ENCODE measurements around the gene CKS1B. TPM values are rescaled to one million over a fixed set of nuclear protein-coding genes. Genes with fewer than 3 reads are reported as not detected.
A peak's percentile ranks its signal among the peaks of the same experiment; 100 is the strongest.

The CKS1B gene
- total and polyA plus RNA-seq, 2 donors (not counting 1 experiment from before 2014, with no cell fraction given) = 40.3 to 55.4 TPM

- H3K9me3 ChIP-seq (ENCODE audit: control insufficient read depth, insufficient read depth, low read depth, low read length) = no peaks in the 10 kb centered on the region
- no peak overlapping the region for H2AFZ ChIP-seq (ENCODE audit: low read length)
- no peaks in the 10 kb centered on the region for H3K27me3 ChIP-seq (ENCODE audit: control insufficient read depth, insufficient read depth, low read length)
- peaks cover 12% of the 10 kb centered on the region for H3K79me2 ChIP-seq (ENCODE audit: control insufficient read depth, insufficient read depth, low read length)
- no peak overlapping the region for H3K4me3 ChIP-seq (replicated peaks in 1 of 4; ENCODE audit: control extremely low read depth in 1 of 4, insufficient read depth in 1 of 4, low read depth in 3 of 4, low read length in 4 of 4)
- TF ChIP-seq CTCF (conservative IDR thresholded peaks at IDR 0.05 in 1 of 2, IDR thresholded peaks at IDR 0.05 in 1 of 2; ENCODE audit: low read depth in 1 of 2, low read length in 2 of 2) = peak in 1 of 2 donors; percentile 4
- TF ChIP-seq EZH2 (IDR thresholded peaks at IDR 0.05; ENCODE audit: low read length, missing control alignments) = no peak
- H3K9ac ChIP-seq (ENCODE audit: insufficient read depth, low read length) = no peak overlapping the region
- peaks cover 2% of the 10 kb centered on the region for H3K4me1 ChIP-seq (ENCODE audit: control insufficient read depth, extremely low read depth, insufficient read depth, low read length)
- no peak overlapping the region for H3K4me2 ChIP-seq (ENCODE audit: extremely low read depth, insufficient read depth, low read length)
- H3K27ac ChIP-seq (ENCODE audit: insufficient read depth, low read length) = no peak overlapping the region
- no peak for DNase-seq (ENCODE audit: low read depth in 2 of 2)
- H3K36me3 ChIP-seq (ENCODE audit: control insufficient read depth, insufficient read depth, low read length) = peaks cover 8% of the 10 kb centered on the region
- no peaks in the 10 kb centered on the region for H4K20me1 ChIP-seq (ENCODE audit: control insufficient read depth, extremely low read depth, insufficient read depth, low read length)
Observed at GRCh38 chr1:154988058-154988954, 13.8 kb downstream of the CKS1B start.

GRCh38 chr1:154989195-154989860 lies 14.8 kb downstream of the CKS1B start:
- Histone ChIP-seq H3K27me3 (ENCODE audit: control insufficient read depth, insufficient read depth, low read length) (no peaks in the 10 kb centered on the region), H3K79me2 (ENCODE audit: control insufficient read depth, insufficient read depth, low read length) (peaks cover 3% of the 10 kb centered on the region), H3K36me3 (ENCODE audit: control insufficient read depth, insufficient read depth, low read length) (peaks cover 8% of the 10 kb centered on the region), H3K27ac (ENCODE audit: insufficient read depth, low read length) (no peak overlapping the region), H3K4me3 (replicated peaks in 1 of 4; ENCODE audit: control extremely low read depth in 1 of 4, insufficient read depth in 1 of 4, low read depth in 3 of 4, low read length in 4 of 4) (no peak overlapping the region), H3K4me2 (ENCODE audit: extremely low read depth, insufficient read depth, low read length) (no peak overlapping the region), H3K9ac (ENCODE audit: insufficient read depth, low read length) (no peak overlapping the region), H3K9me3 (ENCODE audit: control insufficient read depth, insufficient read depth, low read depth, low read length) (no peaks in the 10 kb centered on the region), H2AFZ (ENCODE audit: low read length) (no peak overlapping the region), H3K4me1 (ENCODE audit: control insufficient read depth, extremely low read depth, insufficient read depth, low read length) (no peaks in the 10 kb centered on the region), H4K20me1 (ENCODE audit: control insufficient read depth, extremely low read depth, insufficient read depth, low read length) (no peaks in the 10 kb centered on the region)
- TF ChIP-seq CTCF (conservative IDR thresholded peaks at IDR 0.05 in 1 of 2, IDR thresholded peaks at IDR 0.05 in 1 of 2; ENCODE audit: low read depth in 1 of 2, low read length in 2 of 2) (no peak), EZH2 (IDR thresholded peaks at IDR 0.05; ENCODE audit: low read length, missing control alignments) (no peak)
- DNase-seq (ENCODE audit: low read depth in 2 of 2) = no peak

GRCh38 chr1:154990276-154990675 lies 15.8 kb downstream of the CKS1B start:
- Histone ChIP-seq H3K27ac (ENCODE audit: insufficient read depth, low read length) (no peak overlapping the region), H3K9me3 (ENCODE audit: control insufficient read depth, insufficient read depth, low read depth, low read length) (no peaks in the 10 kb centered on the region), H3K9ac (ENCODE audit: insufficient read depth, low read length) (no peak overlapping the region), H3K36me3 (ENCODE audit: control insufficient read depth, insufficient read depth, low read length) (peaks cover 8% of the 10 kb centered on the region), H3K27me3 (ENCODE audit: control insufficient read depth, insufficient read depth, low read length) (no peaks in the 10 kb centered on the region), H3K79me2 (ENCODE audit: control insufficient read depth, insufficient read depth, low read length) (no peaks in the 10 kb centered on the region), H3K4me3 (replicated peaks in 1 of 4; ENCODE audit: control extremely low read depth in 1 of 4, insufficient read depth in 1 of 4, low read depth in 3 of 4, low read length in 4 of 4) (no peak overlapping the region), H3K4me1 (ENCODE audit: control insufficient read depth, extremely low read depth, insufficient read depth, low read length) (no peaks in the 10 kb centered on the region), H4K20me1 (ENCODE audit: control insufficient read depth, extremely low read depth, insufficient read depth, low read length) (no peaks in the 10 kb centered on the region), H3K4me2 (ENCODE audit: extremely low read depth, insufficient read depth, low read length) (no peak overlapping the region), H2AFZ (ENCODE audit: low read length) (no peak overlapping the region)
- TF ChIP-seq CTCF (conservative IDR thresholded peaks at IDR 0.05 in 1 of 2, IDR thresholded peaks at IDR 0.05 in 1 of 2; ENCODE audit: low read depth in 1 of 2, low read length in 2 of 2) (no peak), EZH2 (IDR thresholded peaks at IDR 0.05; ENCODE audit: low read length, missing control alignments) (no peak)
- no peak for DNase-seq (ENCODE audit: low read depth in 2 of 2)

Data from fibroblast of lung (primary cell).